CD1c-positive myeloid dendritic cell (primary cell): Measurements from ENCODE around the gene PF4V1.

ENCODE experiments used
- DNase-seq: peaks from one replicate; pipeline ENCODE4 v3.0.0-alpha.2; 2016; ENCODE audit errors: extremely low spot score

Gene PF4V1, protein sequence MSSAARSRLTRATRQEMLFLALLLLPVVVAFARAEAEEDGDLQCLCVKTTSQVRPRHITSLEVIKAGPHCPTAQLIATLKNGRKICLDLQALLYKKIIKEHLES

DNA sequence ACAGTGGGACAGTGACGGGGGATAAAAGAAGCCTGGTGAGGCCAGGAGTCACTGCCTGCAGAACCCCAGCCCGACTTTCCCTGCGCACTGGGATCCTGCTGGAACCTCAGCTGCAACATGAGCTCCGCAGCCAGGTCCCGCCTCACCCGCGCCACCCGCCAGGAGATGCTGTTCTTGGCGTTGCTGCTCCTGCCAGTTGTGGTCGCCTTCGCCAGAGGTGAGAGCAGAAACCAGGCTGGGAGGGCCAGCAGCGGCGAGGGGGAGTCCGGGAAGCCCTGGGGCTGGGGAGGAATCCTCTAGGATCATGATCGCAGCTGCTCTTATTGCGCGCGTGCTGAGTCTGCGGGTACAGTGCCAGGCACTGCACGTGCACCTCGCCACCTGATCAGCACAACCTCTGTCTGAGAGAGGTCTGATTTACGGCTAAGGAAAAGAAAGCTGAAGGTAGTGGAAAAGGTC, at the start of gene PF4V1:
Gene PF4V1 (plus strand): TSS at position 51 of the 459 bp plus-strand sequence. CDS start 67 bp downstream, at position 118.
- no peak for DNase-seq

DNA sequence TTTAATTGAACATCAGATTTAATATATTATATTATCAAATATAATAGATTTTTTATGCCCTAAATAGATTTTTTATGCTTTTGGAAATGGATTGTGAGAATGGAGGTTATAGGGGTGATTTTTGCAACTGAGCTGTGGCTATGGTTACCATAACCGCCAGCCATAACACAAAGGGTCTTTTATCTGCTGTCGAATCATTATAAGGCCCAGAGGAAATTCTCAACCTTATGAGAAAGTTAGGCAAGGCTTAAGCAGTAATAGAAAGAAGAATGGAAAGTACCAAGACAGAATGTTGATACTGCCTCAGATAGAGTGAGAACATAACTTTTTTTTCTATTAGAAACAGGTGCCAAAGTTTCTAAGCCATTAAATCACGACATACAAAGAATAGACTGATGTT, 42.9 kb upstream of the PF4V1 start:
- DNase-seq: no peak

DNA sequence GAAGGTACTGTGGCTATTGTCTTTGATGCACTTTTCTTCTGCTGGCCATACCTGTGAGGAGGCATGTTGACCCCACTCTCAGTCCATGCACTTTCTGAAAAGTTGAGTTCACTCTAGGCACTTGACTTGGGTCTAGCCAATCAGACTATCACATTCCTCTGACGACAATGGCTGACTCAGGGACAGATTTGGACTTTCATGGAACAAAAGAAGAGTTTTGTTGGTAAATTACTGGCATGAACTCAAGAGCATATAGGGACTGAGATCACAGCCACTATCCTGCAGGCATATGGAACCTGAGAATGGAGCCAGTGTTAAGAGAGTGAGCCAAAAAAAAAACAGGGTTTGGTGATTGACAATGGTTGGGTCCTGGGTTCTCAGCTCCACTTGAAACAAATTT, 41.3 kb upstream of the PF4V1 start:
- DNase-seq: no peak

DNA sequence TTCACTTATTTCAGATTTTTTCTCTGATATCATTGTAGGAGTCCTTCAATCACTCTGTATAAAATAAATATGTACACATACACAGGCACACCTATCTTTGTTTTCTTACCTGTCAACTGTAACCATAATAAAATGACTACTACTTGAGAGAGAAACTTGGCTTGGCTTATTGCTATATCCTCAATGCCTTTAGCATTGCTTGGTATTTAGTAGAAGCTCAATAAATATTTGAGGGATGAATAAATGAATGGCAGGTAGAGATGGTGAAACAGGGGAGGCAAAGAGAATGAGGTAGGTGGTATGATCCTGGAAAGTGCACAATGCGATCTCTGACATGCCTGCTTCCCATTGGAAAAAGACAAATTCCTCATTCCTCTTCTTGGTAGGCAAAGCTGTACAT, 38.4 kb upstream of the PF4V1 start:
- no peak for DNase-seq

DNA sequence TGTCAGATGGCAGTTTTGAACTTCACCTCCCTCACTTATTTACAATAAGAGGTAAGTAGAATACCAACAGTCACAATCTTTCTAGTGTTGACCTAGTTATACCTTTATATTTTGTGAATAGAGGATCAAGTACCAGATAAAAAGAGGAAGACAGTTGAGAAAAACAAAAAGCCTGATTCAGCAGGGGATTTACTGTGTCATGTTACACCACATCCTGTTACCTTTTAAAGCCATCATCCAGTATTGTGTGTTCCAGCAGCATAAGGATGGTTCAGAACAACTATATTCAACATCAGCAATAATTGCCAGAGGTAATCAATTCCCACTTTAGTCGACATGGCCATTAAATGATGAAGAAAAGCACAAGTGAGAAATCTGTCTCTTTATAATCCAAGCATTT, 38.0 kb upstream of the PF4V1 start:
- no peak for DNase-seq

DNA sequence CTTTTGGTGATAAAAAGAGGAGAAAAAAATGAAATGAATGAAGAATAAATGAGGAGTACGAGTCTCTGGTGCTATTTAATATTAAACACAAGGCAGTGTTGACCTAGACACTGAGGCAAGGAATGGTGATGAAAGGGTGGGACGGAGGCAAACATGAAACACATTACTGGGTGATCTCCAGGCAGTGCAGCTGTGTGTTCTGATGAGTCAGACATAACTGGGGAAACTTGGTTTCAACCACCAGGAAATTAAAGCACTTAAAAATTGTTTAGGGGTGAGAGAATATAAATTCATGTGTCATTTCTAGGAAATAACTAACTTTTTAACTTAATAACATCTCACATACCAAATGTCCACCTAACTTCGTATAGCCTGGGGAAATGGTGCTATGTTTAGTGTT, 36.3 kb upstream of the PF4V1 start:
- DNase-seq: no peak

DNA sequence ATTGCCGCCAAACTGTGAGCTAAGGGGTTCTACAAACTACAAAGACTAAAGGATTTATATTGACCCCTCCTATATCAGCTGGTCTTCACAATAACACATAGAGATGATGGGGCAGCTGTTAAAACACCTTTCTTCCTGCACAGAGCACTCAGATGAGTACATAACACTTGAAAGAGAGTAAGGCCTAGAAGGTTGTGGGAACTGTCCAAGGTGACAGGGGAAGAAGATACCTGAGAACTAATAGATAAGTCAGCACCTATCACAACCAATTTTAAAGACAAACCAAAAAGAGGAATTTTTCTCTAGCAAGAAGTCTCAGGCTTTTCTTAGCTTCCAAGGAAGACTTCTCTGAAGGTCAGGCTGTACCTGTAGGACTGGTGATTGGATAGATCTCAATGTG, 35.8 kb upstream of the PF4V1 start:
- no peak for DNase-seq

DNA sequence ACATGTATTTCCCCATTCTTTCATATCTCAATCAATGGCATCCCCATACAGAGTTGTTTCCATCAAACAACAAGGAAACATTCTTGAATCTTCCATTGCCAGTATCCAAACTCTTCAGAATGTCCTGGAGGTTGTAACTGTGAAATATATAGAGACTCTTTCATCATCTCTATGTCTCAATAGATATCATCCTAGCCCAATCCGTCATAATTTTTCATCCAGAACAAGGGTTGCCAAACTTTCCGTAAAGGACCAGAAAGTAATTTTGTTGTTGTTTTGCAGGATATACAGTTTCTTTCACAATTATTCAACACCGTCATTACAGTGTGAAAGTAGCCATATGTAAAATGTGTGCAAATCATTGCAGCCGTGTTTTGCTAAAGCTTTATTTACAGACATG, 31.8 kb upstream of the PF4V1 start:
- DNase-seq: no peak

DNA sequence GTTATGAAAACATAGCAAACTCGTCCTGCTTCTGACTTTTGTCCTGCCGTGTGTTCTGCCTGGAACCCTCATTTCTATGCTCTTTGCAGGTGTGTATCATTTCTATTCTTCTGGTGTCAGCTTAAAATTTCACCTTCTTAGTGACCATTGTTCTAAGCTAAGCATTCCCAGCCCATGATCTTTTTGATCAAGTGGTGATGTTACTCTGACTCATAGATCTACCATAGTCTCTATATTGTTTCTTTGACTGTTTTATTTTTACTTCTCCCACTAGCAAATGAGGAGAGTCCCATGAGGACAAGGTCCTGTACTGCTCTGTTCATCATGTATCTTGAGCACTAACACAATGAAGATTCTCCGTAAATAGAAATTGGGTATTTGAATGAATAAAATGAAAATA, 30.7 kb upstream of the PF4V1 start:
- DNase-seq: no peak

DNA sequence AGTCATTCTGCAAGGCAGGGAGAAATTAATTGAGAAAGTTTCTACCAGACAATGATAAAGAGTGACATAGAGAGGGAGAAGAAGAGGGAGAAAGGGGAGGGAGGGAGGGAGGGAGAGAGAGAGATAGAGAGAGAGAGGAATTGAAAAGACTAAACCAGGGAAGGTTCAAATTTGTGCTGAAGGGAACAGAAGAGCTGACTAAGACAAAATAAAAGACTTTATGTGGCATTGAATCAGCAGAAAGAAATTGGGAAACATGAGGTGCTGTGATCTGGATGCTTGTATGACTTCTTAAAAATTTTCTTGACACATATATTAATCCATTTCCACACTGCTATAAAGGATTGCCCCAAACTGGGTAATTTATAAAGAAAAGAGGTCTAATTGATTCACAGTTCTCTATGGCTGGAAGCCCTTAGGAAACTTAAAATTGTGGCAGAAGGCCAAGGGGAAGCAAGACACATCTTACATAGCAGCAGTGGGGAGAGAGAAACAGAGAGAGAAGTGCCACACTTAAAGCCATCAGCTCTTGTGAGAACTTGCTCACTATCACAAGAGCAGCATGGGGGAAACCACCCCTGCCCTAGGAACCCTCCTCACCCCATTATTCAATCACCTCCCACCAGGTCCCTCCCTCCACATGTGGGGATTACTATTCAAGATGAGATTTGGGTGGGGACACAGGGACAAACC, 30.1 kb upstream of the PF4V1 start:
- no peak for DNase-seq

DNA sequence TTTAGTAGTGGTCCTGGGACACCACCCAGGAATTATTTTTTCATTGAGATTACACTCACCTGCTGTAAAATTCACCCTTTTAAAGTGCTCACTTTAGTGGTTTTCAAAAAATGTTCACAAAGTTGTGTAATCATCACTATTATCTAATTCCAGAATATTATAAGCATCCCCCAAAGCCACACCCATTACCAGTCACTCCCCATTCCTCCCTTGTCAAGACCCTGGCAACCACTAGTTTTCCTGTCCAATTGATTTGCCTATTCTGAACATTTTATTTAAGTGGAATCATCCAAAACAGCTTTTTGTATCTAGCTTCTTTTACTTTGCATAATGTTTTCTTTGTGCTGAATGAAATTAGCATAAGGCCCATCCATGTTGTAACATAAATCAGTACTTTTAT, 29.3 kb upstream of the PF4V1 start:
- no peak for DNase-seq

DNA sequence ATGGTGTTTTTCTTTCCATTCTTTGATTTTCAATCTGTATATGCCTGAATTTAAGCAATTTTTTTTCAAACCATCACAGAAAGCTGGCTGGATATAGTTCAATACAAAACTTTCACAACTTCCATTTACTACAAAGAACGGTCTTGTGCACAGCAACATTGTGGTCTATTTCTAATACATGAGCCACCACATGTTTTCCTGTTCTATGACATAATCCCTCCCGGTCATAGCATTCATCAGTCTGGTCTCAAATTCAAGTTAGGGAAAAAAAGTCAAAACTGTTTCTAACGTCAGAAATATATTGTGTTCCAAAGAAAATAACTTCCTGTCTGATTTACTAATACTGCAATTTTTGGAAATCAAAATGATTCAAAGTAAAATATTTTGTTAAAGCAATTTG, 24.1 kb upstream of the PF4V1 start:
- no peak for DNase-seq

DNA sequence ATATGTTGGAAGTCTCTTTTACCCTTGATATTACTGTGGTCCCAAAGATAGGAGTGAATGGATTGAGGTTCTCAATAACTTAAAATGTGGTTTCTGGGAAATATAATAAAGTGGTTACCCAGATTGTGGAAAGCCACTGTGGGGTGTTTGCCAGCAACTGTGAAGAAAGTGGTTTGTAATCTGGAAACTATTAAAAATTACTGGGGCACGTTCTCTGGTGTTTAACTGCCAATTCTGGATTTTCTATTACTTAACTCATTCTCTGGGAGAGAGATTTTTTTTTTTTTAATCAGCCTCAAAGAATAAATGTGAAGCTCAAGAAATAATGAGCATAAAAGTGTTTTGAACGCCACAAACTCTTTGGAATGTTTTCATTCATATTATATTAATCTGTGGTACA, 21.5 kb upstream of the PF4V1 start:
- no peak for DNase-seq

DNA sequence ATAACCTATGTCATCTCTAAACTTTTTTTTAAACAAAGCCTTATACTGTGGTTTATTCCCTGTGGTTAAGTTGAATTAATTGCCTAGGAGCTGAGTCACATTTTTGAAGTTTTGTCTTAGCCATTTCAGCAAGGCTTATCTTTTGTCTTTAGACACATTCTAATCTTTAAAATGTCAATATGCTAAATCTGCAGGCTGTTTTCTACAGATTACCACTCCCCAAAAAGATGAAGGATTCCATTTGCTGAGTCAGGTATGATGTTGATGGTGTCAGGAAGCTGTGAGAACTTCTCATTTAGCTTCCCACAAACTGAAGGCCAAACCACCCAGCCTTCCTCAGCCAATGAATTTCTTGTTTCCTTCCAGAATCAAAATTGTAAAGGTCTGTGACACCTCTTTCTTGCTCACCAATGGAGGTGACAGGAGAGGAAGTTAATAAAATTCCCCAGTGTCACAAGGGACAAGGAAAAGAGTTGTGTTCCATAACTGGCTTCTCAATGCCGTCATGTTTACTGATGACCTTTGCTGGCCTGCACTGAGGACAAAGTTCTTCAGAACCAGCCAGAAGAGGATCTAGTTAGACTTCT, 20.4 kb upstream of the PF4V1 start:
- no peak for DNase-seq

DNA sequence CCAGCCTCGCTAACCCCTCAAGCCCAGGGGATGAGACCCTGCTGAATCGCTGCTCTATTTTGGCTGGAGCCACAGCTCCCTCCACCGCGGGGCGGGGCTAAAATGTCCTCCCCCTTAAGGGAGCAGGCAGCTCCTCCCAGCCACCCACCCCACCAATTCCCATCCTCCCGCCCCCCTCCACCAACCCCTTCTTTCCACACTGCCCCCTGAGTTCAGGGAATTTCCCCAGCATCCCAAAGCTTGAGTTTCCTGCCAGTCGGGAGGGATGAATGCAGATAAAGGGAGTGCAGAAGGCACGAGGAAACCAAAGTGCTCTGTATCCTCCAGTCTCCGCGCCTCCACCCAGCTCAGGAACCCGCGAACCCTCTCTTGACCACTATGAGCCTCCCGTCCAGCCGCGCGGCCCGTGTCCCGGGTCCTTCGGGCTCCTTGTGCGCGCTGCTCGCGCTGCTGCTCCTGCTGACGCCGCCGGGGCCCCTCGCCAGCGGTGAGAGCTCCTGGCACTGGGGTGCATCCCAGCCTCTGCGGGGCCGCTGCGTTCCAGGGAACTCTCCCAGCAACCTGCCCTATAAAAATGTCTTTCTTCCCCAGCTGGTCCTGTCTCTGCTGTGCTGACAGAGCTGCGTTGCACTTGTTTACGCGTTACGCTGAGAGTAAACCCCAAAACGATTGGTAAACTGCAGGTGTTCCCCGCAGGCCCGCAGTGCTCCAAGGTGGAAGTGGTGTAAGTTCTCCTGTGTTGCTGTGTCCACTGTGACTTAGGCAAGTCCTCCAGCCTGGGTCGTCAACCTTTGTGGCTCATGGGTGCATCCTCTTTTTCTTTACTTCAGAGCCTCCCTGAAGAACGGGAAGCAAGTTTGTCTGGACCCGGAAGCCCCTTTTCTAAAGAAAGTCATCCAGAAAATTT, 16.5 kb upstream of the PF4V1 start, which contains the start of gene CXCL6:
Gene CXCL6 (plus strand): TSS at position 306 of the 907 bp plus-strand sequence. CDS start 73 bp downstream, at position 379.
- peak; percentile 46 for DNase-seq

DNA sequence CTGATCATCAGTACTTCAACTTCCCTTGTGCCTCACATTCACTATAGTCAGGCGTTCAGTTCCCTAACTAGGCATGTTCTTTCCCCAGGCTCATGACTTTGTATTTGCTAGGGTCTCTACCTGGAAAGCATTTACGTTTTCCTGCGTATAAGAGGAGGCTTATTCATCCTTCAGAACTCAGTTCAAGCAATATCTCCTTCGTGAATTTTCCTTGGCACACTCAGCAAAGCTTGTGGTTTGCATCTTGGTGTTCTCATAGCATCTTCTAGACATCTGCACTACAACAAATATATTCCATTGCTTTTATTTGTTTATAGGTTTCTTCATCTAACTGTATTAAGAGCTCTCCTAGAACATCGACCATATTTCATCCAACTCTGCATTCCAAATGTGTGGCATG, 14.0 kb upstream of the PF4V1 start:
- no peak for DNase-seq

DNA sequence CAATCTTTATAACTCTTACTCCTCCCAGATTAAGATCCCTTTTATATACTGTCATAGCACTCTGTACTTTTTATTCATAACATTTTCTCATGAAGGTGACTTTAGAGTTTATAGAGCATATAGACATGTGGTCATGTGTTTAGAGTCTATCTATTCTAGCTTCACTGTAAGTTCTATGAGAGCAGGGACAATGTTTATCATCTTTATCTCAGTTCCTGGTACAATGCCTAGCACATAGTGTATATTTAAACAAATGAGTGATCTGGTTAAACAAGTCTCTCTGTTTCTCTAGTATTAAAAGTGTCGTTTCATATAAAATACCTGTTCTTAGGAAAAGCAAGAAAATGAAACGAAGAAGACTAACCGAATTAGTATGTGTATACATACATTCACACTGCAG, 13.4 kb upstream of the PF4V1 start:
- DNase-seq: no peak

DNA sequence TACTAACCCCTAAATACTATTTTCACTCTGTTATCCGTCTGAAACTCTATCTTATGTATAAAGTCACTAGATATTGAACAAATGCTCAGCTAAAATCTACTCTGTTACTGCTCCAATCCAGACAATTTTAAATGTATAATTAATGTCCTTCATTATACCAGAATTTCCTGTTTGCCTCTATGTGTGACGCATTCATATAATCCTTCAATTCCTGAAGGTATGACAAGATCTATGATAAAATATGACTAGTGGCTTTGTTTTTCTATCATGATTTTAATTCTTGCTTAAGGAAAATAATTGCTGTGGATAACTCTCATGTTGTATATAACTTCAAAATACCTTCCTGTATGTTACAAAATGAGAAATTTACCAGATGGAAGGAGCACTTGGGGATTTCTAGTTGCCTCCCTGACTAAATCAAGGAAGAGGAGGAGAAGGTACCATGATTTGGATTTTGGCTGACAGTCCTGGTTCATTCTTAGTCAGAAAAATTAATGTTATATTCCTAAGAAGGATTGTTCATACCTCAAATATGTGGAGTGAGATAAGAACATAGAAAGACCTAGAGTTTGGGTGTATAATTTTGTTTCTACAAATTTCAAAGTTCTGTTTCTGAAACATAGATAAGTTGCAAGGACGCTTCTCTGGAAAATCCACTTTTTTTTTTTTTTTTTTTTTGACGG, 11.7 kb upstream of the PF4V1 start:
- no peak for DNase-seq

DNA sequence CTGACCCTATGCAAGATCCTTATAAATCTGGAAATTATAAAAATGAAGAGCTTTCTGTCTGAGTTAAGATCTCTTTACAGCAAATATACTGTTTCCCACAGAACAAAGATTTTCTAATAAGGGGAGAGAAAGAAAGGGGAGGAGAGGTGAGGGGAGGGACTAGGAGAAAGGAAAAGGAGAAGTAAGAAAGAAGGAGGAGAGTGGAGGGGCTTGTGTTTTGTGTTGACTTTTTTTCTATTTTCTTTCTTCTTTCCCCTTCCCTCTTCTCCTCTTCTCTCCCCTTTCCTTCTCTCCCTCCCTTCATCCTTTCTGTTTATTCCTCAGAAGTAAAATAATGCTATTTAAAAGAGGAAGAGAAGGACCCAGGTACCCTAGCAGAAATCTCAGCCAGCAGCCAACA, 10.4 kb upstream of the PF4V1 start:
- no peak for DNase-seq

DNA sequence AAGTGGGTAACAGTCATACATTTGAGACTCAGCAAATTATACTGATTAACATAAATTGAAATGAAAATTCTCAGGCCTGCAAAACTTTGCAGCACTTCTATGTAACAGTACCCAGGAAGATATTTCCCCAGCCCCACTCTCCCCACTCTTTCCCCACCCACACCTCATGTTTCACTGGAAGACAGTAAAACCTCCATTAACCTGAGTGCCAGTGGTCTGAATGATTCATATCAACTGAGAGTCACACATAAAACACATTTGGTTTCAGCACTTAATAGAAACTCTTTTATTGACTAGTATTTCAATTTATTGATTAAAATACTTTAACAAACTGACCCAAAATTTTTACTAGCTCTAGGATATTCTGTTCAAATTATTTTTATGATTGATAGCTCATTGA, 9.7 kb upstream of the PF4V1 start:
- no peak for DNase-seq

DNA sequence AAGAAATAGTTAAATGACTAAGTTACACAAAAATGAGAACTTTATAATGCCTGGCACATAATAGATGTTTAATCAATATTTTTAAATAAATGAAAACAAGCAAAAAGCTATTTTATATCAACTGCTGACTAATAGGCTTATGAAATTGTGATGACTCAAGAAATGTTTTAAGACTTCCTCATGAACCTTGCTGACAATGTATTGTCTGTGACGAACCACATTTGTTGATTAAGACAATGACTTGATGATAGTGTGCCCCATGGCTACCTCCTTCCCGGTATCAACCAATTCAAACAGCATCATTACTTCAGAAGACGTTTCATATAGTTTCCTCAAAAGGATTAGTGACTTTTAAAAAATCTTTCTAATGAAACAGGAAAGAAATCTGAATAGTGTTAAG, 8.8 kb upstream of the PF4V1 start:
- peak; percentile 55 for DNase-seq

DNA sequence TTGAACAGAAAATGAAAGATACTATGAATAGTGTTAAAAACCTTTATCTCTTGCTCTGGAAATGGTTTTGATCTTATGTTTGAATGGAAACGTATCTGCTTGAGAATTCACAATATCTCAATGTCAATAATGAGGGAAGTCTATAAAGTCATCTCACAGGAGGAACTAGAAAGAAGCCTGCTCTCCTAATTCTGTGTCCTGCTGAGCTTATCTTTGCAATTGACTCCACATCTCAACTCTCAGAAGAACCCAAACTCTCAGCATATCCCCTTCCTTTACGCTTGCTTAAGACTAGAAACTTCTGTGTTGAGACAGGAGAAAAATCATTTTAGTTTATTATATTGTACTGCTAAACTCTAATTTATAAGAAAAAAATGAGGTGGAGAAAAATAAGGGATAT, 8.3 kb upstream of the PF4V1 start:
- peak; percentile 24 for DNase-seq
